Left colon (tissue), 2 donors: Measurements from ENCODE around the gene PSMD12. TPM values are rescaled to one million over a fixed set of nuclear protein-coding genes. Genes with fewer than 3 reads are reported as not detected.
"Not testable (repeated sequence)": the region's sequence is repeated elsewhere in the genome, so short reads cannot be mapped to it uniquely, and the experiment has no call there.

Experiments used
- ATAC-seq: fragments of 200-7000 bp; cut with Tn5 transposase; one replicate; pipeline ENCODE4 v1.9.1; 2020; ENCODE audit warnings: mild to moderate bottlenecking, moderate library complexity
- DNase-seq, 2 donors: peaks; one replicate each; pipeline ENCODE4 v3.0.0-alpha.2; 2020
- intact Hi-C, 2 donors: fragments of 100-400 bp; cut with DNase I in 1 of 2; cut with micrococcal nuclease in 1 of 2; formaldehyde crosslinking; loops; one replicate each; pipeline versions ENCODE4 v1.11.2 to v1.14.0; 2022; cut with DNase I, micrococcal nuclease
- total RNA-seq, 2 donors: library from RNA; stranded (reverse); fragmentation: NEBNext Ultra II Directional; extraction: Animal tissue kit (Norgen Biotek cat#: 25700); gene quantifications; one replicate each; pipeline ENCODE4 v1.2.1, GENCODE V29; 2021
- donor health status: DM: no; HTN: no; CAD: no.
- donor health status: DM: yes; HTN: yes; CAD: no.

Gene PSMD12
- total RNA-seq, 2 donors from 2014 or later, result 36.9 to 40.2 TPM

DNA sequence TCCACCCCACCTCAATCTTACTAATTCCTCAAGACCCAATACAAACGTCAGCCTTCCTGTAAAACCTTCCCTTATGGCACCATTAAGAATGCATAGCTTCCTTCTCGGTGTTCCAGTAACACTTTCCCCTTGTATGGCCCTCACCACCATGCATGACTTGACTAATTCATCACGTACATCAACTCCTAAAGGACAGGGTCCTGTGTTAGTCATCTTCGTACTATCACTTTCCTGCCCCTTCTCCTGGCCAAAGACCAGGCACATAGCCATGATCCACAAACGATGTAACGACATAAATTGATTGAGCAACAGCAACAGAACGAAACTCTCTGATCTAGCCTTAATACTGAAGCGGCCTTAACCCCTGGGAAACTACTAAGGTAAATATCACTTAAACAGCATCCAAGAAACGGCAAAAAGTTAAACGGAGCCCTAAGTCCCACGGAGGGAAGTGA is 612 bp downstream of the PSMD12 start:
- DNase-seq, result no peak
- intact Hi-C loops, result no loop called here

DNA sequence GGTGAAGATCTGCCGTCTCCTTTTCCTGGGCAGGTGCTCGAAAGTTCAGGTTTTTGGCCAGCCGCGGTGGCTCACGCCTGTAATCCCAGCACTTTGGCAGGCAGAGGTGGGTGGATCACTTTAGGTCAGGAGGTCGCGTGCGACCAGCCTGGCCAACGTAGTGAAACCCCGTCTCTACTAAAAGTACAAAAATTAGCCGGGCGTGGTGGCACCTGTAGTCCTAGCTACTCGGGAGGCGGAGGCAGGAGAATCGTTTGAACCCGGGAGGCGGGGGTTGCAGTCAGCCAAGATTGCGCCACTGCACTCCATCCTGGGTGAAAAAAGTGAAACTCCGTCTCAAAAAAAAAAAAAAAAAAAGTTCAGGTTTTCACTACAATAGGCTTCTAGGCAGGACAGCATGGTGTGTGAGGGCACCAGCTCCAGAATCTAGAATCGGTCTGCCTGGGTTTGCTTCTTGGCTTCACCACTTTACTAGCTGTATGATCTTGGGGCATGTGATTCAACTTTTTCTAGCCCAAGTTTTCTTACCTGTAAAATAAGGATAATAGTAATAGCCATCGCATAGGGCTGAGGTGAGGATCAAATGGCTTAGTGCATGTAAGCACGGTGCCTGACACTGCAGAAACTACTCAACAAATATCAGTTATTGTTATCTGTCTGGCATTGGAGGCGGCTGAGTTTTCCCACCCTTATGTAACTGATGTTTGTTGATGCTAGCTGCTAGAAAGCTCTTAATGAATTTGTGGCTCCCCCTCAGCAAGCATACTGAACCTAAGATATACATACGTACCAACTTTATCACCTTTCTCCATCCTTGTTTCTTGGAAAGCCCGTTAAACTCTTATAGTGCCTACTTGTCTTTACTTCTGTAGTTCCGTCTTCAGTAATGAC is 1.3 kb downstream of the PSMD12 start:
- intact Hi-C loops, result no loop called here
- ATAC-seq (no peak), DNase-seq (no peak)

More for the DNA sequence above, 612 bp downstream of the PSMD12 start:
- ATAC-seq, result peak; percentile 60

DNA sequence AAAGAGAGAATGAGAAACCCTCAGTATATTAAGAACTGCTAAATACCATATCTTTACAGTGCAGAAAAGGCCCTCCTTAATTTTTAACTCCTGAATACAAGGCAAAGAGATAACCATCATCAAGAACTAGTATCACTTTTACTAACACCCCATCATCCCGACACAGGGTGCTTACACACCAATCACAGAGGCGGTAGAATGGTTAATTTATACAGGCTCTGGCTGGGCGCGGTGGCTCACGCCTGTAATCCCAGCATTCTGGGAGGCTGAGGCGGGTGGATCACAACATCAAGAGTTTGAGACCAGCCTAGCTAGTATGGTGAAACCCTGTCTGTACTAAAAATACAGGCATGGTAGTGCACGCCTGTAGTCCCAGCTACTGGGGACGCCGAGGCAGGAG is 4.2 kb downstream of the PSMD12 start:
- ATAC-seq, result no peak
- DNase-seq, result no peak
- intact Hi-C loops, result no loop called here

DNA sequence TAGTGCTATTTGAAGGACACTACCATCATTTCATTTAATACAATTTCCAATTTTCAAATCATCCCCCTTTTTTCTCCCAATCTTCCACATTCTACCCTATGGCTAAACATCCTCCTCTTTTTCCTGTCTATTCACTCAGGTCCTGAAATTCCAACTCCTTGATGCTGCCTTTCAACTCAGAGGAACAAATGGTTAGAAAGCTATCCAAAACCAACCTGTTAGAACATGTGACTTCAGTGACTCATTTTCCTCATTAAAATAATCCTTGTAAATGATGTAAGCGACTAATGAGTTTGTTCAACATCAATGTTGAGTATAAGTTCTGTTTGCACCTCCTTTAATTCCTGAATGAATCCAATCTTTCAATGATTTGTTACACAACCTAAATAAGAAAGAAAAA is 5.5 kb downstream of the PSMD12 start:
- DNase-seq (no peak), ATAC-seq (no peak)
- intact Hi-C loops, result no loop called here

DNA sequence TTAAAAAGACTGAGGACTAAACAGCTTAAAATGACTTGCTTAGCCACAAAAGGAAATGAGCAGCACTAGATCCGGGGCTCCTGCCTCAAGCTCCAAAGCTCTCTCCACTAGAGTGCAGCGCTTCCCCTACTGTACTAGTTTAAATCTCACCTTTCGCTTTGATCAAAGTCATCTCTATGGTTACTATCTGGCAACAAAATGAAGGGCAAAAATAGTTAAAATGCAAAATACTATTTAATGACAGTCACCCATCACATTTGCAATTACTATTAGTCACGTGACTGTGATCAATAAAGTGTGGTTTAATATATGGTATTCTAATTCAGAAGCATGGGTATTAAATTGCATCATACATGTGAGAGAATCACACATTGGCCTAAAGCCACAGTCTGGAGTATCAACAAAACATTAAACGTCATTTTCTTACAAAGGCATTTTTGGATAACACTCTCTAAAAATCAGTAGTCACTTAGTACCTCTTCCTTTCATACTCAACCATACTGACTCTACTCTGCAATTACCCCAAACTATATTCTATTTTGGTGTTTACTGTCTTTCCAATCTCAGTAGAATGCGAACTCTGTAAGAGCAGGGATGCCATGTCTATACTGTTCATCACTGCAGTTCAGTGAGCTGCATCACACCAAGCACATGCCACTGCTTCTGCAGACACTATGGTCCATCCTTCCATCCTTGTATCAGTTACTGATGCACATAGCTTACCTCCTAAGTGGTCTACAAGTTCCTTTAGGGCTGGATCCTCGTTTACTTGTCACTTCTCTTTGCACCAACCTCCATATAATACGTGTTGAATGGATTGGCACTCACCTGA is 6.2 kb downstream of the PSMD12 start:
- ATAC-seq (no peak), DNase-seq (no peak)
- intact Hi-C loops, result no loop called here

DNA sequence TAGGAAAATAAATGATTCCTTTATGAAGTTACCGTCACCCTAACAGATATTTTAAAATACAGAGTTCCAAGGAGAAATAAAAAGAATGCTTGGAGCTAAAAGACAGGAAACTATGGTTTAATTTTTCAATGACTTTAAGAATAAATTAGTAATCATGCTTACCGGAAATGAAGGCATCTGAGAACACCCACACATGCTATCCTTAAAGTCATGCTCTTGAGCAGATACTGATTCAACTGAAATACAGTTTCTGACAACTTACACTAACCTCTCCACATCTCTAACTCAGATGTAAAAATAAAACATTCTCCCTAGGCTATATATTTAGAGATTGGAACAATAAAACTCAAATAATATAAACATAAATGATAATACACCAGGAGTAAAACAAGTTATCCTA is 7.8 kb downstream of the PSMD12 start:
- intact Hi-C loops, result no loop called here

DNA sequence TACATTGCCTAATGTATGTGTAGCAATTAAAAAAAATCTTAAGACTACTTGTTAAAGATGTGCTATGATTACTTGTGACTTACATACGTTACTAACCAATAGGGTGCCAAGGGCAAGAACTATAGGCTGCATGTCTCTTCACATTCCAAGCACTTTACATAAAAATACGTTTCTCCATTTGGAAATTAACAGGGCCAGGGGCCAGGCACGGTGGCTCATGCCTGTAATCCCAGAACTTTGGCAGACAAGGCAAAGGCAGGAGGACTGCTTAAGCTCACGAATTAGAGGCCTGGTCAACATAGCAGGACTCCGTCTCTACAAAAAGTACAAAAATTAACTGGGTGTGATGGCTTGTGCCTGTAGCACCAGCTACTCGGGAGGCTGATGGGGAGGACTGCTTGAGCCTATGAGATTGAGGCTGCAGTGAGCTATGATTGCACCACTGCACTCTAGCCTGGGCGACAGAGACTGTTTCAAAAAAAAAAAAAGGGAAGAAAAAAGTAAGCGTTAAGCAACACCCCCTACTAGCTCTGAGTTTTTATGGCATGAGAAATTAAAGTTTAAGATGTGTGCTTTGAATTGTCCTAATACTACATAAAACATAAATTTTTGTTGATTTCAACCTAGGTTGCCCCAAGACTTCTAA is 12.3 kb downstream of the PSMD12 start:
- intact Hi-C loops, result no loop called here
- no peak for DNase-seq
- ATAC-seq, result no peak

More for the DNA sequence above, 7.8 kb downstream of the PSMD12 start:
- DNase-seq (no peak), ATAC-seq (no peak)

DNA sequence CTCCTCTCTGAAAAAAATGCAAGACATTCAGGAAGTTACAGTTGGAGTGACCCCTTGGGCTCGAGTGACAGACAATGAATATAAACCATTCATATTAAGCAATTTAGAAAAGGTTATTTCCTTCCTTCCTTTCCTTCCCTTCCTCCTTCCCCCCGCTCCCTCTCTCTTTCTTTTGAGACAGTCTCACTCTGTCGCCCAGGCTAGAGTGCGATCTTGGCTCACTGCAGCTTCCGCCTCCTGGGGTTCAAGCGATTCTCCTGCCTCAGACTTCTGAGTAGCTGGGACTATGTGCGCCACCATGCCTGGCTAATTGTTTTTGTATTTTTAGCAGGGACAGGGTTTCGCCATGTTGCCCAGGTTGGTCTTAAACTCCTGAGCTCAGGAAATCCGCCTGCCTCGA is 13.2 kb downstream of the PSMD12 start:
- intact Hi-C loops, result no loop called here
- no peak for DNase-seq
- no peak for ATAC-seq

DNA sequence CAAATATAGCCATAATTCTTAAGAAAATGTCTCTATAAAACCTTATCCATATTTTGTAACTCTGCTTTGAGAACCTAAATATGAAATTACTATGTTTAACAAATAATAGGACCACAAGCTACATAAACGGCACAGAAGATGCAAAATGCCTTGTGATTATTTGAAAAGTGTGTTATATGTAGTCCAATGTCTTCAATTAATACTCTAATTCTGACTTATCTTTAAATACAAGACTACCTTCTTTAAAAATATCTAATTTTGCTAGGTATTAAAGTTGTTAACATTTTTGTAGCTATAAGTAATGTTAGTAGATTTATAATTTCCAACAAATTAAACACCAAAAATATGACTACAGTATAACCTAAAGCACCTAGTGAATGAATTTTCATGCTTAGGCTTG is 17.0 kb downstream of the PSMD12 start:
- DNase-seq, result no peak
- intact Hi-C loops, result no loop called here
- no peak for ATAC-seq

DNA sequence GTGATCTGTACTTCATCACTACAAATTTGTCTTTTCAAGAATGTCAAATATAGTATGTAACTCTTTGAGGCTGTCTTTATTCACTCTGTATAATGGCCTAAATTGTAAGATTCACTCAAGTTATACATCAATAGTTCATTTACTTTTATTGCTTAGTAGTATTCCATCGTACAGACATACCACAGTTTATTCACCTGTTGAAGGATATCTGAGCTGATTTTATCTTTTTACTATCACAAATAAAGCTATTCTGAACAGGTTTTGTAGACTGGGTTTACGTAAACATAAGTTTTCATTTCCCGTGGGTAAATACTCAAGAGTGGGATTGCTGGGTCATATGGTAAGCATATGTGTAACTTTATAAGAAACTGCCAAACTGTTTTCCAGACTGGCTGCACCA is 18.6 kb downstream of the PSMD12 start:
- ATAC-seq, result no peak
- intact Hi-C loops, result no loop called here
- no peak for DNase-seq

DNA sequence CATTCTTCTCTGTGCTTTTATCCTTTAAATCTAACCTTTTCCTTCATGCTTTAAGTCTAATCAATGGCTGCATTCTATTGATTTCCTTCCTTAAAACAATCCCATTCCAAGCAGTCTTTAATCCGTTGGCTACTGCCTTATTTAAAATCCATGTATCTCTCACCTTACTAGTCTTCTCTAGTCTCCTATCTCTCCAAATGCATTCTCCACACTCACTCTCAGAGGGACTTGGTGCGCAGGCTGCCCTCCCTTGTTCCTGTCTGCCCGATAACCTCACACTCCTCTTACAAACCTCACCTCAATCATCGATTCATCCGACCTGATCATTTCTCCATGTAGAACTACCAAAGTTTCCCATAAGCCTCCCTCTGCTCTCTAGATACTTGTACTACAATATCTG is 23.1 kb downstream of the PSMD12 start:
- no peak for DNase-seq
- ATAC-seq, result no peak
- intact Hi-C loops, result no loop called here

DNA sequence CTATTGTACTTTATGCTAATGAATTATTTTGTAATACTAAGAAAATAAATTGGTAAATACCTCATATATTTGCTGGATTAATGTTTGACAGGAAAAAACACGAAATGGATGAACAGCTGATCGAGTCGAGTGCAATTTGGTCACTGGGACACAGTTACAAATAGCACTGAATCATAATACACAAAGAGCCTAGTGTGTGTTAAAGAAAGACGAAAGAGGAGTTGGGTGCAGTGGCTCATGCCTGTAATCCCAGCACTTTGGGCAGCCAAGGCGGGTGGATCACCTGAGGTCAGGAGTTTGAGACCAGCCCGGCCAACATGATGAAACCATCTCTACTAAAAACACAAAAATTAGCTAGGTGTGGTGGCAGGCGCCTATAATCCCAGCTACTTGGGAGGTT is 28.0 kb downstream of the PSMD12 start:
- DNase-seq, intact Hi-C loops, ATAC-seq: not testable (repeated sequence)

DNA sequence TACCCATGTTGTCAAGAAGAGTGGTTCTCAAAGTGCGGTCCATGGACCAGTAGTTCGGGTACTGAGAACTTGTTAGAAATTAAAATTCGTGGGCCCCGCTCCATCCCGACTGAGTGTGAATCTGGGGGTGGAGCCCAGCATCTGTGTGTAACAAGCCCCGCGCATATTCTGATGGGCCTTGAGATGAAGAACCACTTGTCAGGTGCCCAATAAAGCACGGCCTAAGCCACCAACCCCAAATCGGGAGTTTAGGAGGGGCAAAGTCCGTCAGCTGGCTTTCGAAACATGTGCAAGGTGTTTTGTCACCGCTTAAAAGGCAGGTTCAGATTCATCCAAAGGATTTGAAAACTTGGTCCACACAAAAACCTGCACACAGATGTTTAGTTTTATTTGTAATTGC is 29.5 kb downstream of the PSMD12 start:
- ATAC-seq (no peak), DNase-seq (no peak)
- intact Hi-C loops, result no loop called here

DNA sequence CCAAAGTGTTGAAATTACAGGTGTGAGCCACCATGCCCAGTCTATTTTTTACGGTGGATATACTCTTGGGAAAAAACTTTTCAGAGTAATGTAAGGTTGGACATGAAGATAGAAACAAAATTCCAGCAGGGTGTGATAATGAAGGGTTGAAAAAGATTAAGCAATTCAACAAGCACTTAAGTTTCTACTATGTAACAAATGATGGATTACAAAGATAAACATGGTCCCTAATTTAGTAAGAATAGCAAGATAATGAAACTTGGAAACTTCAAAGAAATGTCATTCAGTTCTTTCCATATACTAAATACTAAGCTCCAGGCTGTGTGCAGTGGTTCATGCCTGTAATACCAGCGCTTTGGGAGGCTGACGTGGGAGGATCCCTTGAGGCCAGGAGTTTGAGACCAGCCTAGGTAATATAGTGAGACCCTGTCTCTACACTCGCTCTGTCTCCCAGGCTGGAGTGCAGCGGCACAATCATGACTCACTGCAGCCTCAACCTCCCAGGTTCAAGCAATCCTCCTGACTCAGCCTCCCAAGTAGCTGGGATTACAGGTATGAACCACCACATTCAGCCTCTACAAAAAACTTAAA is 31.0 kb downstream of the PSMD12 start:
- no peak for ATAC-seq
- intact Hi-C loops, result no loop called here
- DNase-seq, result no peak

DNA sequence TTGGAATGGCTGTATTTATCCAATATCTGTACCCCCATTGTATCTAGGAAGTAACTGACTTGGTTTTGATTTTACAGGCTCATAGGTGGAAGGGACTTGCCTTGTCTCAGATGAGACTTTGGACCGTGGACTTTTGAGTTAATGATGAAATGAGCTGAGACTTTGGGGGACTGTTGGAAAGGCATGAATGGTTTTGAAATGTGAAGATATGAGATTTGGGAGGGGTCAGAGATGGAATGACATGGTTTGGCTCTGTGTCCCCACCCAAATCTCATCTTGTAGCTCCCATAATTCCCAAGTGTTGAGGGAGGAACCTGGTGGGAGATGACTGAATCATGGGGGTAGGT is 34.2 kb downstream of the PSMD12 start:
- ATAC-seq, intact Hi-C loops, DNase-seq: not testable (repeated sequence)

DNA sequence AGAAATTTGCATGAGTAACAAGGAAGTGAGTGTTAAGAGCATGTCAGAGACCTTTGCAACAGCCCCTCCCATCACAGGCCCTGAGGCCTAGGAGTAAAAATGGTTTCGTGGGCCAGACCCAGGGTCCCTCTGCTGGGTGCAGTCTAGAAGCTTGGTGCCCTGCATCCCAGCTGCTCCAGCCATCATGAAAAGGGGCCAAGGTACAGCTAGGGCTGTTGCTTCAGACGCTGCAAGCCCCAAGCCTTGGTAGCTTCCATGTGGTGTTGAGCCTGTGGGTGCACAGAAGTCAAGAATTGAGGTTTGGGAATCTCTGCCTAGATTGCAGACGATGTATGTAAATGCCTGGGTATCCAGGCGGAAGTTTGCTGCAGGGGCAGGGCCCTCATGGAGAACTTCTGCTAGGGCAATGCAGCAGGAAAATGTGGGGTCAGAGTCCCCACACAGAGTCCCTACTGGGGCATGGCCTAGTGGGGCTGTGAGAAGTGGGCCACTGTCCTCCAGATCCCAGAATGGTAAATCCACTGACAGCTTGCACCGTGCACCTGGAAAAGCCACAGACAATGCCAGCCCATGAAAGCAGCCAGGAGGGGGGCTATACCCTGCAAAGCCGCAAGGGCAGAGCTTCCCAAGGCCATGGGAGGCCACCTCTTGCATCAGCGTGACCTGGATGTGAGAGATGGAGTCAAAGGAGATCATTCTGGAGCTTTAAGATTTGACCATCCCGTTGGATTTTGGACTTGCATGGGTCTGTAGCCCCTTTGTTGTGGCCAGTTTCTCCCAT is 34.8 kb downstream of the PSMD12 start:
- intact Hi-C loops, DNase-seq, ATAC-seq: not testable (repeated sequence)

DNA sequence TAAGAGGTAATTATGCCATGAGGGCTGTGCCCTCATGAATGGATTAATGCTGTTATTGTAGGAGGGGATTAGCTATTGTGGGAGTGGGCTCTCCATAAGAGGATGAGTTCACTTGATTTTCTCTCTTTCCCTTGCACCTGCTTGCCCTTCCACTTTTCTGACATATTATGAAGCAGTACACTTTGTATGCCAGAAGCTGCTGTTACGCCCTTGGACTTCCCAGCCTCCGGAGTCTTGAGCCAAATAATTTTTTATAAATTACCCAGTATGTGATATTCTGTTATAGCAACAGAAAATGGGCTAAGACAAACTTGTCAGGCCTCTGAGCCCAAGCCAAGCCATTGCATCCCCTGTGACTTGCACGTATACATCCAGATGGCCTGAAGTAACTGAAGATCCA is 38.4 kb downstream of the PSMD12 start:
- DNase-seq, result no peak
- intact Hi-C loops, result no loop called here
- no peak for ATAC-seq

DNA sequence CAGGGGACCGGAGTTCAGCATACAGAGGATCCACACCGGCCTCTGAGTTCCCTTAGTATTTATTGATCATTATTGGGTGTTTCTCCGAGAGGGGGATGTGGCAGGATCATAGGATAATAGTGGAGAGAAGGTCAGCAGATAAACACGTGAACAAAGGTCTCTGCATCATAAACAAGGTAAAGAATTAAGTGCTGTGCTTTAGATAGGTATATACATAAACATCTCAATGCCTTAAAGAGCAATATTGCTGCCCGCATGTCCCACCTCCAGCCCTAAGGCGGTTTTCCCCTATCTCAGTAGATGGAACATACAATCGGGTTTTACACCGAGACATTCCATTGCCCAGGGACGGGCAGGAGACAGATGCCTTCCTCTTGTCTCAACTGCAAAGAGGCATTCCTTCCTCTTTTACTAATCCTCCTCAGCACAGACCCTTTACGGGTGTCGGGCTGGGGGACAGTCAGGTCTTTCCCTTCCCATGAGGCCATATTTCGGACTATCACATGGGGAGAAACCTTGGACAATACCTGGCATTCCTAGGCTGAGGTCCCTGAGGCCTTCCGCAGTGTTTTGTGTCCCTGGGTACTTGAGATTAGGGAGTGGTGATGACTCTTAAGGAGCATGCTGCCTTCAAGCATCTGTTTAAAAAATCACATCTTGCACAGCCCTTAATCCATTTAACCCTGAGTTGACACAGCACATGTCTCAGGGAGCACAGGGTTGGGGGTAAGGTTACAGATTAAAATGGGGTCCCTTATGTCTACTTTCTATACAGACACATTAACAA is 39.2 kb downstream of the PSMD12 start:
- DNase-seq, ATAC-seq, intact Hi-C loops: not testable (repeated sequence)
